HepG2 (cell line): ENCODE measurements around the gene ITGB6. TPM values are rescaled to one million over a fixed set of nuclear protein-coding genes. Genes with fewer than 3 reads are reported as not detected.
"Not testable (repeated sequence)": the region's sequence is repeated elsewhere in the genome, so short reads cannot be mapped to it uniquely, and the experiment has no call there.

Source experiments
- CCDC6 ChIP-seq: sonication (generic); formaldehyde crosslinking; IDR thresholded peaks from 2 replicates; pipeline ENCODE4 v1.8.1; 2022; ENCODE audit warnings: mild to moderate bottlenecking, missing genetic modification reagents, moderate library complexity
- ELF1 ChIP-seq: sonication (generic); formaldehyde crosslinking; IDR thresholded peaks from 2 replicates; pipeline ENCODE4 v1.4.0; 2020; ENCODE audit warnings: missing genetic modification reagents
- ELF3 ChIP-seq: IDR thresholded peaks from 2 replicates; pipeline ENCODE4 v1.6.1; 2016; ENCODE audit warnings: missing genetic modification reagents, missing compliant biosample characterization
- FOSL2 ChIP-seq: sonication (generic); formaldehyde crosslinking; IDR thresholded peaks from 2 replicates; pipeline ENCODE4 v1.4.0; 2020; ENCODE audit warnings: missing genetic modification reagents
- GABPA ChIP-seq, 2 experiments: IDR thresholded peaks; 2 replicates each; pipeline ENCODE4 v1.6.1; 2011 to 2016; ENCODE audit warnings: low read depth in 2 of 2, low read length in 1 of 2, missing biosample characterization in 1 of 2, missing genetic modification characterization in 1 of 2
- GABPB1 ChIP-seq: IDR thresholded peaks from 2 replicates; pipeline ENCODE4 v1.6.1; 2016; ENCODE audit warnings: mild to moderate bottlenecking, missing genetic modification reagents, moderate library complexity, missing compliant biosample characterization
- GATAD2A ChIP-seq: IDR thresholded peaks from 2 replicates; pipeline ENCODE4 v1.6.1; 2016
- HOXA3 ChIP-seq: sonication (generic); formaldehyde crosslinking; IDR thresholded peaks from 2 replicates; pipeline ENCODE4 v1.5.0; 2020; ENCODE audit warnings: missing genetic modification reagents
- MAFK ChIP-seq, 2 experiments: IDR thresholded peaks in 1 of 2; conservative IDR thresholded peaks in 1 of 2; 2 replicates each; pipeline ENCODE4 v1.6.1; 2011; ENCODE audit warnings: improper control_type of control experiment in 2 of 2, low read length in 2 of 2
- MED1 ChIP-seq: sonication (generic); formaldehyde crosslinking; IDR thresholded peaks from 2 replicates; pipeline ENCODE4 v1.4.0; 2020; ENCODE audit warnings: missing genetic modification reagents
- MYC ChIP-seq: sonication (generic); formaldehyde crosslinking; IDR thresholded peaks from 2 replicates; pipeline ENCODE4 v1.9.0; 2021; ENCODE audit warnings: missing genetic modification reagents, borderline replicate concordance
- RARA ChIP-seq: IDR thresholded peaks from 2 replicates; pipeline ENCODE4 v1.6.1; 2016; ENCODE audit warnings: missing genetic modification reagents, missing compliant biosample characterization
- SAP130 ChIP-seq: IDR thresholded peaks from 2 replicates; pipeline ENCODE4 v1.6.1; 2016; ENCODE audit warnings: low read depth
- SOX6 ChIP-seq, 2 experiments: fragments of 450-650 bp in 1 of 2; sonication (generic) in 1 of 2; formaldehyde crosslinking in 1 of 2; IDR thresholded peaks; 2 replicates each; pipeline versions ENCODE4 v1.4.0 to v1.6.1; 2017 to 2020; ENCODE audit warnings: antibody characterized with exemption in 1 of 2, mild to moderate bottlenecking in 1 of 2, missing genetic modification reagents in 1 of 2
- ZBTB37 ChIP-seq: sonication (generic); formaldehyde crosslinking; IDR thresholded peaks from 2 replicates; pipeline ENCODE4 v1.4.0; 2020; ENCODE audit warnings: mild to moderate bottlenecking, missing genetic modification reagents
- ZNF350 ChIP-seq: sonication (generic); formaldehyde crosslinking; IDR thresholded peaks from 2 replicates; pipeline ENCODE4 v1.4.0; 2020; ENCODE audit warnings: mild to moderate bottlenecking, low read depth, missing genetic modification reagents, borderline replicate concordance
- ZNF501 ChIP-seq: sonication (generic); formaldehyde crosslinking; IDR thresholded peaks from 2 replicates; pipeline ENCODE4 v1.5.1; 2020; ENCODE audit warnings: mild to moderate bottlenecking, moderate library complexity, missing genetic modification reagents
- ZNF574 ChIP-seq: sonication (generic); formaldehyde crosslinking; IDR thresholded peaks from 2 replicates; pipeline ENCODE4 v1.4.0; 2020; ENCODE audit warnings: missing genetic modification reagents
- ZNF644 ChIP-seq: IDR thresholded peaks from 2 replicates; pipeline ENCODE4 v1.6.1; 2016; ENCODE audit warnings: low read depth
- ZNF891 ChIP-seq: sonication (generic); formaldehyde crosslinking; IDR thresholded peaks from 2 replicates; pipeline ENCODE4 v1.5.0; 2020; ENCODE audit warnings: mild to moderate bottlenecking, missing genetic modification reagents
- polyA plus RNA-seq, 8 experiments: library from polyadenylated mRNA; depleted of rRNA in 3 of 8; stranded (reverse) in 7 of 8; unstranded in 1 of 8; fragments of >200 nt; fragmentation: Illumina TruSeq in 4 of 8; extraction: Trizol in 4 of 8; gene quantifications; 2 replicates each; pipeline versions ENCODE4 v1.2.1 to v1.2.3, GENCODE V29; 2011 to 2016; ENCODE audit warnings: low read depth in 4 of 8, missing spikeins in 1 of 8, mixed read lengths in 1 of 8; ENCODE audit not compliant: insufficient read depth in 1 of 8
- total RNA-seq, 5 experiments: library from RNA; depleted of rRNA; stranded (reverse); fragments of >200 nt; fragmentation: Illumina TruSeq; extraction: Trizol; gene quantifications; 2 replicates each; pipeline ENCODE4 v1.2.3, GENCODE V29; 2016; ENCODE audit warnings: low read depth in 1 of 5
- TF ChIP-seq, protein P1 (sequence below): IDR thresholded peaks from 2 replicates; pipeline ENCODE4 v1.4.0; 2020; ENCODE audit warnings: mild to moderate bottlenecking, missing genetic modification reagents

ITGB6 gene
- total and polyA plus RNA-seq, 2 of the 13 experiments (the other 11 are each of a cell fraction or from before 2014, with no cell fraction given), result not detected

DNA sequence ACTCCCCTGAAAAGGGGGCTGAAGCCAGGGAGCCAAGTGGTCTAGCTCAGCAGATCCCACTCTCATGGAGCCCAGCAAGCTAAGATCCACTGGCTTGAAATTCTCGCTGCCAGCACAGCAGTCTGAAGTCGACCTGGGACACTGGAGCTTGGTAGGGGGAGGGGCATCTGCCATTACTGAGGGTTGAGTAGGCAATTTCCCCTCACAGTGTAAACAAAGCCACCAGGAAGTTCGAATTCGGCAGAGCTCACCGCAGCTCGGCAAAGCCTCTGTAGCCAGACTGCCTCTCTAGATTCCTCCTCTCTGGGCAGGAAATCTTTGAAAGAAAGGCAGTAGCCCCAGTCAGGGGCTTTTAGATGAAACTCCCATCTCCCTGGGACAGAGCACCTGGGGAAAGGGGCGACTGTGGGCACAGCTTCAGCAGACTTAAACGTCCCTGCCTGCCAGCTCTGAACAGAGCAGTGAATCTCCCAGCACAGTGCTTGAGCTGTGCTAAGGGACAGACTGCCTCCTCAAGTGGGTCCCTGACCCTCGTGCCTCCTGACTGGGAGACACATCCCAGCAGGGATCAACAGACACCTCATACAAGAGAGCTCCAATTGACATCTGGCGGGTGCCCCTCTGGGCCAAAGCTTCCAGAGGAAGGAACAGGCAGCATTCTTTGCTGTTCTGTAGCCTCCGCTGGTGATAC lies 18.8 kb downstream of the ITGB6 start (continued):
- 0 out of 2 replicates have a peak, but pooled peaks have one; percentile 20 for TF ChIP-seq MYC
- peak; percentile 55 for TF ChIP-seq FOSL2 (CRISPR knock-in tag)
- 0 out of 2 replicates have a peak, but pooled peaks have one; percentile 26 for TF ChIP-seq ZNF501 (CRISPR knock-in tag)
- TF ChIP-seq ELF3 (CRISPR knock-in tag), result peak; percentile 97
- TF ChIP-seq GATAD2A (CRISPR knock-in tag), result peak; percentile 31; the same call in 1 of the 2 replicates
- TF ChIP-seq HOXA3, result peak; percentile 58
- peak; percentile 33; the same call in 1 of the 2 replicates for TF ChIP-seq ZNF644 (CRISPR knock-in tag)
- TF ChIP-seq MAFK (conservative IDR thresholded peaks at IDR 0.05 in 1 of 2, IDR thresholded peaks at IDR 0.05 in 1 of 2; ENCODE audit: low read length in 2 of 2), result 0 out of 4 replicates have a peak, but pooled peaks of 1 of the 2 experiments have one; percentile 10
- TF ChIP-seq SAP130 (CRISPR knock-in tag), result 0 out of 2 replicates have a peak, but pooled peaks have one; percentile 25
- peak; percentile 31; the same call in 1 of the 2 replicates for TF ChIP-seq ZNF574 (CRISPR knock-in tag)
- TF ChIP-seq ZNF891, result 0 out of 2 replicates have a peak, but pooled peaks have one; percentile 23
- TF ChIP-seq, protein P1, sequence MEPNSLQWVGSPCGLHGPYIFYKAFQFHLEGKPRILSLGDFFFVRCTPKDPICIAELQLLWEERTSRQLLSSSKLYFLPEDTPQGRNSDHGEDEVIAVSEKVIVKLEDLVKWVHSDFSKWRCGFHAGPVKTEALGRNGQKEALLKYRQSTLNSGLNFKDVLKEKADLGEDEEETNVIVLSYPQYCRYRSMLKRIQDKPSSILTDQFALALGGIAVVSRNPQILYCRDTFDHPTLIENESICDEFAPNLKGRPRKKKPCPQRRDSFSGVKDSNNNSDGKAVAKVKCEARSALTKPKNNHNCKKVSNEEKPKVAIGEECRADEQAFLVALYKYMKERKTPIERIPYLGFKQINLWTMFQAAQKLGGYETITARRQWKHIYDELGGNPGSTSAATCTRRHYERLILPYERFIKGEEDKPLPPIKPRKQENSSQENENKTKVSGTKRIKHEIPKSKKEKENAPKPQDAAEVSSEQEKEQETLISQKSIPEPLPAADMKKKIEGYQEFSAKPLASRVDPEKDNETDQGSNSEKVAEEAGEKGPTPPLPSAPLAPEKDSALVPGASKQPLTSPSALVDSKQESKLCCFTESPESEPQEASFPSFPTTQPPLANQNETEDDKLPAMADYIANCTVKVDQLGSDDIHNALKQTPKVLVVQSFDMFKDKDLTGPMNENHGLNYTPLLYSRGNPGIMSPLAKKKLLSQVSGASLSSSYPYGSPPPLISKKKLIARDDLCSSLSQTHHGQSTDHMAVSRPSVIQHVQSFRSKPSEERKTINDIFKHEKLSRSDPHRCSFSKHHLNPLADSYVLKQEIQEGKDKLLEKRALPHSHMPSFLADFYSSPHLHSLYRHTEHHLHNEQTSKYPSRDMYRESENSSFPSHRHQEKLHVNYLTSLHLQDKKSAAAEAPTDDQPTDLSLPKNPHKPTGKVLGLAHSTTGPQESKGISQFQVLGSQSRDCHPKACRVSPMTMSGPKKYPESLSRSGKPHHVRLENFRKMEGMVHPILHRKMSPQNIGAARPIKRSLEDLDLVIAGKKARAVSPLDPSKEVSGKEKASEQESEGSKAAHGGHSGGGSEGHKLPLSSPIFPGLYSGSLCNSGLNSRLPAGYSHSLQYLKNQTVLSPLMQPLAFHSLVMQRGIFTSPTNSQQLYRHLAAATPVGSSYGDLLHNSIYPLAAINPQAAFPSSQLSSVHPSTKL, result peak; percentile 51; the same call in 1 of the 2 replicates
- peak; percentile 36; the same call in 1 of the 2 replicates for TF ChIP-seq ZNF350 (CRISPR knock-in tag)
- 0 out of 2 replicates have a peak, but pooled peaks have one; percentile 16 for TF ChIP-seq RARA (CRISPR knock-in tag)
- TF ChIP-seq ZBTB37 (CRISPR knock-in tag), result peak; percentile 26
- not testable (repeated sequence) for TF ChIP-seq GABPA (IDR thresholded peaks at IDR 0.05; ENCODE audit: low read depth, low read length); SOX6 (IDR thresholded peaks at IDR 0.05)
- 0 out of 2 replicates have a peak, but pooled peaks have one; percentile 39 for TF ChIP-seq GABPA (CRISPR knock-in tag; IDR thresholded peaks at IDR 0.05; ENCODE audit: low read depth)
- 0 out of 2 replicates have a peak, but pooled peaks have one; percentile 27 for TF ChIP-seq MED1 (CRISPR knock-in tag)
- TF ChIP-seq GABPB1, result peak; percentile 43
- TF ChIP-seq CCDC6 (CRISPR knock-in tag), result peak; percentile 36; the same call in 1 of the 2 replicates
- 0 out of 2 replicates have a peak, but pooled peaks have one; percentile 37 for TF ChIP-seq ELF1
- TF ChIP-seq SOX6 (CRISPR knock-in tag; IDR thresholded peaks at IDR 0.05), result peak; percentile 21; the same call in 1 of the 2 replicates
